H9 (cell line): ENCODE data around the gene KCTD1. TPM values are rescaled to one million over a fixed set of nuclear protein-coding genes. Genes with fewer than 3 reads are reported as not detected.

Experiments used
- DNase-seq: peaks from one replicate; pipeline ENCODE4 v3.0.0-alpha.2; 2017
- H2AFZ ChIP-seq: one replicate; pipeline ENCODE4 v1.6.1; 2013; ENCODE audit warnings: mild to moderate bottlenecking, low read length, control low read depth, moderate library complexity
- H2AK5ac ChIP-seq: 2 replicates; pipeline ENCODE4 v1.6.1; 2013; ENCODE audit warnings: low read length, control low read depth, mixed read lengths; ENCODE audit not compliant: insufficient read length
- H2BK120ac ChIP-seq: one replicate; pipeline ENCODE4 v1.6.1; 2013; ENCODE audit warnings: low read depth, mild to moderate bottlenecking, low read length, control low read depth, inconsistent platforms; ENCODE audit not compliant: poor library complexity, severe bottlenecking
- H2BK12ac ChIP-seq: 2 replicates; pipeline ENCODE4 v1.6.1; 2013; ENCODE audit warnings: low read length, control low read depth, mixed read lengths, low read depth; ENCODE audit not compliant: insufficient read length
- H2BK15ac ChIP-seq: 2 replicates; pipeline ENCODE4 v1.6.1; 2013; ENCODE audit warnings: low read depth, low read length, control low read depth
- H2BK20ac ChIP-seq: one replicate; pipeline ENCODE4 v1.6.1; 2013; ENCODE audit warnings: low read depth, mild to moderate bottlenecking, low read length, control low read depth, inconsistent platforms; ENCODE audit not compliant: poor library complexity, severe bottlenecking
- H2BK5ac ChIP-seq: 2 replicates; pipeline ENCODE4 v1.6.1; 2013; ENCODE audit warnings: low read length, control low read depth, mixed read lengths; ENCODE audit not compliant: insufficient read length
- H3K14ac ChIP-seq: 2 replicates; pipeline ENCODE4 v1.6.1; 2013; ENCODE audit warnings: low read length, control low read depth; ENCODE audit not compliant: insufficient read depth
- H3K18ac ChIP-seq: 2 replicates; pipeline ENCODE4 v1.6.1; 2013; ENCODE audit warnings: low read depth, mild to moderate bottlenecking, mixed read lengths, low read length, control low read depth; ENCODE audit not compliant: insufficient read length
- H3K23ac ChIP-seq: 2 replicates; pipeline ENCODE4 v1.6.1; 2013; ENCODE audit warnings: low read length, control low read depth, mixed read lengths, low read depth; ENCODE audit not compliant: insufficient read length
- H3K23me2 ChIP-seq: 2 replicates; pipeline ENCODE4 v1.6.1; 2013; ENCODE audit warnings: low read depth, mild to moderate bottlenecking, mixed read lengths, low read length, control low read depth; ENCODE audit not compliant: insufficient read length, poor library complexity, severe bottlenecking
- H3K27ac ChIP-seq: 2 replicates; pipeline ENCODE4 v1.5.1; 2013; ENCODE audit warnings: low read length, control low read depth, mixed read lengths, low read depth; ENCODE audit not compliant: insufficient read length
- H3K27me3 ChIP-seq: 2 replicates; pipeline ENCODE4 v1.6.1; 2013; ENCODE audit warnings: low read length, control low read depth, inconsistent platforms; ENCODE audit not compliant: insufficient read depth
- H3K4ac ChIP-seq: 2 replicates; pipeline ENCODE4 v1.6.1; 2013; ENCODE audit warnings: low read depth, mild to moderate bottlenecking, control low read depth, inconsistent platforms, low read length, moderate library complexity
- H3K4me1 ChIP-seq: 2 replicates; pipeline ENCODE4 v1.6.1; 2013; ENCODE audit warnings: low read length, control low read depth, inconsistent platforms; ENCODE audit not compliant: insufficient read depth
- H3K4me2 ChIP-seq: 2 replicates; pipeline ENCODE4 v1.6.1; 2013; ENCODE audit warnings: low read length, control low read depth, mixed read lengths; ENCODE audit not compliant: insufficient read length, insufficient read depth
- H3K56ac ChIP-seq: 2 replicates; pipeline ENCODE4 v1.6.1; 2013; ENCODE audit warnings: low read depth, mild to moderate bottlenecking, mixed read lengths, low read length, control low read depth; ENCODE audit not compliant: insufficient read length
- H3K79me1 ChIP-seq: 2 replicates; pipeline ENCODE4 v1.6.1; 2013; ENCODE audit warnings: low read depth, mild to moderate bottlenecking, moderate library complexity, low read length, control low read depth, inconsistent platforms; ENCODE audit not compliant: insufficient read depth, poor library complexity, severe bottlenecking
- H3K79me2 ChIP-seq: 2 replicates; pipeline ENCODE4 v1.6.1; 2013; ENCODE audit warnings: low read length, control low read depth, inconsistent platforms; ENCODE audit not compliant: insufficient read depth
- H3K9ac ChIP-seq: 2 replicates; pipeline ENCODE4 v1.6.1; 2013; ENCODE audit warnings: low read length, control low read depth, mixed read lengths; ENCODE audit not compliant: insufficient read length; ENCODE audit errors: extremely low read depth
- H3K9me3 ChIP-seq: one replicate; pipeline ENCODE4 v1.6.1; 2013; ENCODE audit warnings: low read depth, low read length, inconsistent platforms; ENCODE audit not compliant: control insufficient read depth
- H3T11ph ChIP-seq: one replicate; pipeline ENCODE4 v1.6.1; 2013; ENCODE audit warnings: mild to moderate bottlenecking, low read length, control low read depth, inconsistent platforms
- H4K20me1 ChIP-seq: one replicate; pipeline ENCODE4 v1.6.1; 2013; ENCODE audit not compliant: control insufficient read depth, insufficient read length, insufficient read depth
- H4K5ac ChIP-seq: 2 replicates; pipeline ENCODE4 v1.6.1; 2013; ENCODE audit warnings: low read depth, mild to moderate bottlenecking, mixed read lengths, low read length, control low read depth; ENCODE audit not compliant: insufficient read length
- H4K8ac ChIP-seq: replicated peaks from 2 replicates; pipeline ENCODE4 v1.6.1; 2013; ENCODE audit warnings: low read length, control low read depth, mixed read lengths, low read depth; ENCODE audit not compliant: insufficient read length
- H4K91ac ChIP-seq: 2 replicates; pipeline ENCODE4 v1.6.1; 2013; ENCODE audit warnings: low read depth, mild to moderate bottlenecking, moderate library complexity, mixed read lengths, low read length, control low read depth; ENCODE audit not compliant: insufficient read length
- H3K27ac Mint-ChIP-seq, 3 experiments: 2 replicates in 2 of 3; 3 replicates in 1 of 3; pipeline ENCODE4 v1.8.0; 2020 to 2021; ENCODE audit warnings: mixed read lengths in 3 of 3, mild to moderate bottlenecking in 1 of 3, moderate library complexity in 1 of 3
- H3K27me3 Mint-ChIP-seq: 2 replicates; pipeline ENCODE4 v1.8.0; 2021; ENCODE audit warnings: low read depth, mild to moderate bottlenecking, moderate library complexity, mixed read lengths
- H3K36me3 Mint-ChIP-seq, 3 experiments: 2 replicates in 2 of 3; 3 replicates in 1 of 3; pipeline ENCODE4 v1.8.0; 2020 to 2021; ENCODE audit warnings: low read depth in 3 of 3, mixed read lengths in 3 of 3; ENCODE audit not compliant: insufficient read depth in 1 of 3
- H3K4me1 Mint-ChIP-seq, 2 experiments: 2 replicates each; pipeline ENCODE4 v1.8.0; 2020; ENCODE audit warnings: mixed read lengths in 2 of 2
- H3K4me3 Mint-ChIP-seq, 2 experiments: 2 replicates in 1 of 2; 3 replicates in 1 of 2; pipeline ENCODE4 v1.8.0; 2020 to 2021; ENCODE audit warnings: mild to moderate bottlenecking in 2 of 2, mixed read lengths in 2 of 2, moderate library complexity in 1 of 2
- H3K9me3 Mint-ChIP-seq, 2 experiments: 2 replicates in 1 of 2; 3 replicates in 1 of 2; pipeline ENCODE4 v1.8.0; 2020; ENCODE audit warnings: mild to moderate bottlenecking in 2 of 2, mixed read lengths in 2 of 2, moderate library complexity in 1 of 2
- WGBS: extraction: QIAGEN DNeasy Blood & Tissue Kit; methylation state at CpG from one replicate; pipeline ENCODE4 v1.1.7; 2013; ENCODE audit warnings: missing lambda C conversion rate, low lambda C conversion rate, mixed read lengths; ENCODE audit not compliant: insufficient read length; ENCODE audit errors: extremely low coverage; 5-methylcytosine and 5-hydroxymethylcytosine counted together
- total RNA-seq: library from RNA; stranded (reverse); gene quantifications from 2 replicates; pipeline ENCODE4 v1.2.1, GENCODE V29; 2021
- TF ChIP-seq, protein P1 (sequence below): fragments of 200-600 bp; sonication (generic); conservative IDR thresholded peaks from 3 replicates; pipeline ENCODE4 v1.8.0; 2021; ENCODE audit warnings: antibody characterized with exemption, mild to moderate bottlenecking

Gene KCTD1
- total RNA-seq, 1 experiment from 2014 or later, result 10.8 TPM

DNA sequence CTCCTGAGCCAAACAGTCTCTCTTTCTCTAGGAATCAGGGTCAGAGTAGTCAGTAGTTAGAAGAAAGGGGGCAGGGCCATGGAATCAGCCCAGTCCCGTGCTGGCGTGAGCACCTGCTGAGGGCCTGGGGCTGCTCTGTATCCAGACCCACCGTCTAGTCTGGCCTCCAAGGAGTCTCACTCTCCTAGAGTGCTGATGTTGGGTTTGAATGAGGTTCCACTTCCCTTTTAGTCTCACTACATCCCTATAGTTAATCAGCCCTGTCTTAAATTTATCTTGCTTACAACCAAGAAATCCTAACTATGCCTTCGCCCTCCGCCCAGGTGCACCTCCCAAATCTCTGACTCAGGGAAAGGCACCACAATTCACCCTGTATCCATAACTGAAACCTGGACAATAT, 13.4 kb upstream of the KCTD1 start:
- Histone ChIP-seq H3K18ac (no peak overlapping the region), H3K27me3 (no peaks in the 10 kb centered on the region; the same call in none of the 2 replicates), H3K27ac (no peak overlapping the region), H3K79me2 (no peaks in the 10 kb centered on the region), H4K5ac (no peak overlapping the region), H3K4me1 (no peaks in the 10 kb centered on the region; the same call in 1 of the 2 replicates), H3K56ac (no peak overlapping the region), H3K4ac (no peak overlapping the region), H2BK15ac (no peak overlapping the region), H3K23ac (no peak overlapping the region), H4K20me1 (no peaks in the 10 kb centered on the region), H4K91ac (no peak overlapping the region), H3K9me3 (no peaks in the 10 kb centered on the region), H3K4me2 (no peak overlapping the region), H3T11ph (no peak overlapping the region), H3K23me2 (no peaks in the 10 kb centered on the region), H2BK5ac (no peak overlapping the region), H2BK20ac (no peak overlapping the region), H2AK5ac (no peak overlapping the region), H3K9ac (no peak overlapping the region), H2BK120ac (no peak overlapping the region), H2BK12ac (no peak overlapping the region), H3K14ac (no peak overlapping the region), H2AFZ (no peak overlapping the region), H3K79me1 (no peaks in the 10 kb centered on the region), H4K8ac (no peak overlapping the region)
- DNase-seq, result no peak
- peaks cover 43% of the 10 kb centered on the region for H3K27me3 Mint-ChIP-seq
- H3K4me3 Mint-ChIP-seq, result no peak overlapping the region
- TF ChIP-seq, protein P1, sequence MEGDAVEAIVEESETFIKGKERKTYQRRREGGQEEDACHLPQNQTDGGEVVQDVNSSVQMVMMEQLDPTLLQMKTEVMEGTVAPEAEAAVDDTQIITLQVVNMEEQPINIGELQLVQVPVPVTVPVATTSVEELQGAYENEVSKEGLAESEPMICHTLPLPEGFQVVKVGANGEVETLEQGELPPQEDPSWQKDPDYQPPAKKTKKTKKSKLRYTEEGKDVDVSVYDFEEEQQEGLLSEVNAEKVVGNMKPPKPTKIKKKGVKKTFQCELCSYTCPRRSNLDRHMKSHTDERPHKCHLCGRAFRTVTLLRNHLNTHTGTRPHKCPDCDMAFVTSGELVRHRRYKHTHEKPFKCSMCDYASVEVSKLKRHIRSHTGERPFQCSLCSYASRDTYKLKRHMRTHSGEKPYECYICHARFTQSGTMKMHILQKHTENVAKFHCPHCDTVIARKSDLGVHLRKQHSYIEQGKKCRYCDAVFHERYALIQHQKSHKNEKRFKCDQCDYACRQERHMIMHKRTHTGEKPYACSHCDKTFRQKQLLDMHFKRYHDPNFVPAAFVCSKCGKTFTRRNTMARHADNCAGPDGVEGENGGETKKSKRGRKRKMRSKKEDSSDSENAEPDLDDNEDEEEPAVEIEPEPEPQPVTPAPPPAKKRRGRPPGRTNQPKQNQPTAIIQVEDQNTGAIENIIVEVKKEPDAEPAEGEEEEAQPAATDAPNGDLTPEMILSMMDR, result no peak
- peaks cover 4% of the 10 kb centered on the region in 2 experiments for H3K9me3 Mint-ChIP-seq
- H3K27ac Mint-ChIP-seq, result no peak overlapping the region; a peak in 1 of 7 replicates
- peaks cover 0 to 5% (median 1%) of the 10 kb centered on the region in 3 experiments; a peak in 2 of 7 replicates for H3K36me3 Mint-ChIP-seq
- H3K4me1 Mint-ChIP-seq, result peaks cover 22 to 29% of the 10 kb centered on the region in 2 experiments
- WGBS, result no CpG with 5 or more reads among the region's 5 CpGs
